Measurements from ENCODE around the gene RNASE2. TPM values are rescaled to one million over a fixed set of nuclear protein-coding genes. Genes with fewer than 3 reads are reported as not detected.
"Not testable (repeated sequence)": the region's sequence is repeated elsewhere in the genome, so short reads cannot be mapped to it uniquely, and the experiment has no call there.

Gene RNASE2
- total RNA-seq, 1 donor from 2014 or later: not detected

GRCh38 chr14:20935303-20935984, 19.8 kb upstream of the RNASE2 start:
- no peak overlapping the region for H3K27ac Mint-ChIP-seq (ENCODE audit: unreplicated experiment)
- H3K9me3 Mint-ChIP-seq (ENCODE audit: low read depth): no peaks in the 10 kb centered on the region
- H3K4me3 Mint-ChIP-seq (ENCODE audit: unreplicated experiment): no peak overlapping the region
- no peaks in the 10 kb centered on the region for H3K36me3 Mint-ChIP-seq (ENCODE audit: low read depth)
- H3K27me3 Mint-ChIP-seq (ENCODE audit: low read depth): peaks cover 15% of the 10 kb centered on the region
- no peak for TF ChIP-seq CTCF (IDR thresholded peaks at IDR 0.05)
- no peak for DNase-seq (ENCODE audit: low spot score)
- H3K4me1 Mint-ChIP-seq (ENCODE audit: low read depth): no peaks in the 10 kb centered on the region

- peaks cover 27% of the 10 kb centered on the region for H3K27me3 Mint-ChIP-seq (ENCODE audit: low read depth)
These were observed 10.1 kb upstream of the RNASE2 start for GRCh38 chr14:20945146-20945545.

GRCh38 chr14:20946707-20947106, 8.6 kb upstream of the RNASE2 start:
- H3K9me3 Mint-ChIP-seq (ENCODE audit: low read depth); H3K4me1 Mint-ChIP-seq (ENCODE audit: low read depth); DNase-seq (ENCODE audit: low spot score); H3K36me3 Mint-ChIP-seq (ENCODE audit: low read depth); H3K4me3 Mint-ChIP-seq (ENCODE audit: unreplicated experiment); H3K27ac Mint-ChIP-seq (ENCODE audit: unreplicated experiment): not testable (repeated sequence)
- H3K27me3 Mint-ChIP-seq (ENCODE audit: low read depth): peaks cover 29% of the 10 kb centered on the region

More at GRCh38 chr14:20945146-20945545, 10.1 kb upstream of the RNASE2 start:
- H3K9me3 Mint-ChIP-seq (ENCODE audit: low read depth); H3K4me3 Mint-ChIP-seq (ENCODE audit: unreplicated experiment); DNase-seq (ENCODE audit: low spot score); H3K27ac Mint-ChIP-seq (ENCODE audit: unreplicated experiment); H3K36me3 Mint-ChIP-seq (ENCODE audit: low read depth); H3K4me1 Mint-ChIP-seq (ENCODE audit: low read depth): not testable (repeated sequence)

GRCh38 chr14:20955538-20955873, 219 bp downstream of the RNASE2 start:
- H3K36me3 Mint-ChIP-seq (ENCODE audit: low read depth); H3K27ac Mint-ChIP-seq (ENCODE audit: unreplicated experiment); H3K4me3 Mint-ChIP-seq (ENCODE audit: unreplicated experiment); H3K4me1 Mint-ChIP-seq (ENCODE audit: low read depth); H3K9me3 Mint-ChIP-seq (ENCODE audit: low read depth); DNase-seq (ENCODE audit: low spot score): not testable (repeated sequence)
- H3K27me3 Mint-ChIP-seq (ENCODE audit: low read depth): peaks cover 19% of the 10 kb centered on the region

GRCh38 chr14:20956376-20956976, 1.2 kb downstream of the RNASE2 start:
- Mint-ChIP-seq H3K36me3 (ENCODE audit: low read depth) (no peaks in the 10 kb centered on the region), H3K9me3 (ENCODE audit: low read depth) (no peaks in the 10 kb centered on the region), H3K27me3 (ENCODE audit: low read depth) (peaks cover 19% of the 10 kb centered on the region), H3K4me3 (ENCODE audit: unreplicated experiment) (no peak overlapping the region), H3K27ac (ENCODE audit: unreplicated experiment) (no peak overlapping the region), H3K4me1 (ENCODE audit: low read depth) (peaks cover 9% of the 10 kb centered on the region)
- no peak for TF ChIP-seq CTCF (IDR thresholded peaks at IDR 0.05)
- DNase-seq (ENCODE audit: low spot score): no peak

GRCh38 chr14:20958946-20959345, 3.7 kb downstream of the RNASE2 start:
- H3K4me3 Mint-ChIP-seq (ENCODE audit: unreplicated experiment); H3K9me3 Mint-ChIP-seq (ENCODE audit: low read depth); H3K36me3 Mint-ChIP-seq (ENCODE audit: low read depth); H3K4me1 Mint-ChIP-seq (ENCODE audit: low read depth); DNase-seq (ENCODE audit: low spot score); H3K27ac Mint-ChIP-seq (ENCODE audit: unreplicated experiment): not testable (repeated sequence)
- H3K27me3 Mint-ChIP-seq (ENCODE audit: low read depth): peaks cover 16% of the 10 kb centered on the region

GRCh38 chr14:20969336-20969735, 14.0 kb downstream of the RNASE2 start:
- H3K27me3 Mint-ChIP-seq (ENCODE audit: low read depth): no peaks in the 10 kb centered on the region
- no peak for TF ChIP-seq CTCF (IDR thresholded peaks at IDR 0.05)
- no peak overlapping the region for H3K27ac Mint-ChIP-seq (ENCODE audit: unreplicated experiment)
- no peaks in the 10 kb centered on the region for H3K36me3 Mint-ChIP-seq (ENCODE audit: low read depth)
- DNase-seq (ENCODE audit: low spot score): no peak
- H3K4me3 Mint-ChIP-seq (ENCODE audit: unreplicated experiment): no peak overlapping the region
- H3K4me1 Mint-ChIP-seq (ENCODE audit: low read depth): peaks cover 28% of the 10 kb centered on the region
- no peaks in the 10 kb centered on the region for H3K9me3 Mint-ChIP-seq (ENCODE audit: low read depth)
